Activated T-helper 9 cell treated with anti-CD3 and anti-CD28 coated beads, Interleukin-2, amount 50 U/mL, for 16 hours (primary cell): ENCODE data around the gene DHCR7.

Experiments used
- DNase-seq: peaks from one replicate; pipeline ENCODE4 v3.0.0-alpha.2; 2020; ENCODE audit warnings: low read depth

DHCR7 gene

GRCh38 chr11:71456831-71457230, 8.6 kb upstream of the DHCR7 start:
- no peak for DNase-seq

DNA sequence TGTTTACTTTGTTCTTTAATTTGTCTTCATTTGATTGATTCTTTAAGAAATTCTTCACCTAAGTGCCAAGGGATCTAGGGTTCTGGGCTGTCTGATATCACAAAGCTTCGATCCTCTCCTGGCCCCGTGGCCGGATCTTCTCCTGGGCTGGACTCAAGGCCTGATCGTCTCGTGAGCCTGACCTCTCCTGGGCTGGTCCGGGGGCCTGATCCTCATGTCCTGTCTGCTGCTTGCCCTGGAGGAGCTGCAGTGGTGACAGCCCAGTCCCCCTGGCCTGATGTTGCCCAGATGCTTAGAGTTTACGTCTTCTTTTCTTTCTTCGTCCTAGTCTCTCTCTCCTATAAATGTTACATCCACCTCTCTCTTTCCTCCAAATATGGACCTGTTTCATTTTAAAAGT, 8.1 kb upstream of the DHCR7 start:
- DNase-seq = no peak

DNA sequence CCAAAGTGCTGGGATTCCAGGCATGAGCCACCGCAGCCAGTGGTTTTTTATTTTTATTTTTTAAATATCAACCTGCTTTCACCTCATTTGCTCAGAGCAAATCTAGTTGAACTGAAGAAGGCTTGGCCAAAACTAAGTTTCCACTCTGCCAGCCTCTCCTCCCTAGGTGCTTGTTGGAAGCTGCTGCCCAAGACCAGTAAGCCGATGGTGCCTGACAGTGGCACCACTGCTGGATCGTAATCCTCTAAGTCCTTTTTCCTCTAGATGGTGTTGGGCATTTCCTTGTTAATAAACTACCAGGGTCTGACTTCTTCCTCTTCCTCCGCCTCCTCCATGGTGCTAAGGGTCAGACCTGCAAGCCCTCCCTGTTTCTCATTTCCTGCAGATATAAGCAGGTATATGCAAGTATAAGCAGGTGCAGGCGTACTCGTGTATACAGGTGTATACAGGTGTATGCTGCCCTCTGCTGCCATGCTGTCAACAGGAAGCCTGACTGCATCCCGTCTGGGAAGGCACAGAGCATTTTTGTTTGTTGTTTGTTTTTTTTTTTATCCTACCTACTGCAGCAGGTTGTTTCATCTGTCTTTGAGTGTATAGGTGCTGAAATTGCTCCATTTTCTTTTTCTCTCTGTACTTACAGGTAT, 6.4 kb upstream of the DHCR7 start:
- DNase-seq = no peak

GRCh38 chr11:71453918-71454304, 5.7 kb upstream of the DHCR7 start:
- no peak for DNase-seq

GRCh38 chr11:71453037-71453917, 5.1 kb upstream of the DHCR7 start, which contains the start of gene NADSYN1:
NADSYN1 (plus strand) TSS chr11:71453203; CDS start chr11:71453297, 94 bp downstream.
- DNase-seq = peak; percentile 93

- peak; percentile 24 for DNase-seq
Measured at GRCh38 chr11:71452199-71453036, 4.2 kb upstream of the DHCR7 start.

- DNase-seq = no peak
Measured at GRCh38 chr11:71451596-71452198, 3.5 kb upstream of the DHCR7 start.

DNA sequence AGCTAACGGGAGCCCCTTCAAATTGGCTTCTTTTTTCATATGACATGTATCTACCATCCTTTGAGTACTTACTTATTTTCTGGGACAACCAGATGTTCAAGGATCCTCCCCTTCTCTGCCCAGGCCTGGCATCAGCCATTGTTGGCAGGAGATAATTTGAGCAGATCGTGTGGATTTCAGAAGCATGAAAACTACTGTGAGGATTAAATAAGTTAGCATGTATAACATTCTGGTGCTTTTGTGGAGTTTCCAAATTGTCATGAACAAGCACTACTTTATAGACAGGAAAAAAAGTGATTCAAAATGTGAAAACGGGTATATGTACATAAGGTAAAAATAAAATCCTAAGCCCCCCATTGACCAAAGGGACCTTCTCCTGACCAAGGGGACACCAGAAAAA, 2.7 kb upstream of the DHCR7 start:
- DNase-seq = no peak

DNA sequence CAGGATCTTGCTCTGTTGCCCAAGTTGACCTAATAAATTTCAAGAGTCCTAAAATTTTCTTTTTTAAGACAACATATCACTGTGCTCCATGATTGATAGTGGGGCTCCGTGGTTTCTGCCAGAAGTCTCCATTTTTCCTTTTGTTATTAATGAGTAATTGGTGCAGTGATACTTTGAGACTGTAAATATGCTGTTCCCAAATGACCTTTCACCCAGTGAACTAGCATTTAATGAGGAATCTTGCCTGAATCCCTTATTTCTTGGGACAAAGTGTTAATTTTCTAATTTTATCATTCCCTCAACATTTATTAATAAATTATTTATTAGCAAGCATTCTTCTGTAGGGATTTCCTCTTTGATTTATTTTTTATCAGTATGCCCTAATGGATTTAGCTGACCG, 2.3 kb upstream of the DHCR7 start:
- no peak for DNase-seq

- DNase-seq = no peak
Measured at GRCh38 chr11:71449596-71449995, 1.4 kb upstream of the DHCR7 start.

- no peak for DNase-seq
Measured at GRCh38 chr11:71447791-71448256, 369 bp downstream of the DHCR7 start.

GRCh38 chr11:71446942-71447688, 1.1 kb downstream of the DHCR7 start:
- no peak for DNase-seq

DNA sequence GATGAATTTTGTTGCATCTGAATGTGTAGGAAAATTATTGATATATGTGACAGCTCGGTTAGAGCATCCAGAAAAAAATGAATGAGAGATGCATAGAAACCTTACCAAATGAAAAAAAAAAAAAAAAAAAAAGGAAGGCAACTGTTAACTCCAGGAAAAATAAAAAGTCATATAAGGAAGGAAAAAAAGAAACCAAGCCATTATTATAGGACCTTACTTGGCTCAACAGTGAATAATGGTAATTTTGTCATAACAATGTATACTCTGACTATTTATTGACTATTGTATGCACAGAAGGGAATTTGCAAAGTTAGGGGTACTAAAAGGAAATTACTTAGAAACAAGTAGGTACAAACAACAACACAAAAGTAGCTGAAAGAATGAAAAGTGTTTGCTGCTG, 2.0 kb downstream of the DHCR7 start:
- no peak for DNase-seq

GRCh38 chr11:71444811-71445210, 3.4 kb downstream of the DHCR7 start:
- DNase-seq = no peak

DNA sequence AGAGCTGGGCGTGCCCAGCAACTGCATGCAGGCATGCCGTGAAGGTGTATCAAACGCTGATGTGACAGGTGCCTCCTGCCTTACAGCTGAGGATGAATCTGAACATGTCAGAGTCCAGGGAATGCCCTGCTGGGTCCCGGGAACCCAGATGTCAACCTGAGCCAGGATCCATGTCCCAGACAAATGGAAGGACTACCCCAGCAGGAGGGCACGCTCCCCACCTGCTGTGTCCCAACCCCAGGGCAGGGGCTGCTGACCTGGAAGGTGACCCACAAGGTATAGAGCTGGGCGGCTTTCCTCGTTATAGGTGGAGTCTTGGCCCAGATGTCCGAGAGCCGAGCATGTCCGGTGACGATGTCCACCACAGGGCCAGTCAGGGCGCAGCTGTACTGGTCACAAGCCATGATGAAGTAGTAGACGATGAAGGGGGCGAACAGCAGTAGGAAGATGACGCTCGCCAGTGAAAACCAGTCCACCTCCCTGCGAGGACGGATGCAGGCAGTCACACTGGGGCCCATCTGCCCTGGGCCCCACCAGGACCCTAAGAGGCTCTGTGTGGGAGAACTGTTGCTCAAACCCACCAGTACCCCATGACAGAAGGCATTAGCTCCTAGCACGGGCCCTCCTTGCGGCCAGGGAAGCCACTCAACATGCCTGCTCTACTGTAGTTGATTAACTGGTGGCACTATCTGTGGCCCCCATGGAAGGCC, 4.3 kb downstream of the DHCR7 start:
- no peak for DNase-seq

DNA sequence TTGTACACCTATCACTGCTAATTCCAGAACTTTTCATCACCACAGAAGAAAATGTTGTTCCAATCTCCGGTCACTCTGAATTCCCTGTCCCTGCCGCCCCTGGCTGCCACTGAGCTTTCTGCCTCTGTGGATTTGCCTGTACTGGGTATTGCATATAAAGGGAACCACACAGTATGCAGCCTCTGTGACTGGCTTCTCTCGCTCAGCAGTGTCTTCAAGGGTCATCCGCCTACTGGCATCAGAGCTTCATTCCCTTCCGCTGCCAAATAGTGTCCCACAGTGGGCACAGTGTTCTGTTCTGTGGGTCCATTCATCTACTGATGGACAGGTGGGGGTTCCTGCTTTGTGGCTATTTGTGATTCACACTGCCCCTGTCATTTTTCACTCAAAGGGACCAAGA, 5.3 kb downstream of the DHCR7 start:
- DNase-seq = no peak

GRCh38 chr11:71442123-71442522, 6.1 kb downstream of the DHCR7 start:
- DNase-seq = no peak

- no peak for DNase-seq
Measured at GRCh38 chr11:71441251-71441650, 6.9 kb downstream of the DHCR7 start.

GRCh38 chr11:71440021-71440755, 8.0 kb downstream of the DHCR7 start:
- no peak for DNase-seq

DNA sequence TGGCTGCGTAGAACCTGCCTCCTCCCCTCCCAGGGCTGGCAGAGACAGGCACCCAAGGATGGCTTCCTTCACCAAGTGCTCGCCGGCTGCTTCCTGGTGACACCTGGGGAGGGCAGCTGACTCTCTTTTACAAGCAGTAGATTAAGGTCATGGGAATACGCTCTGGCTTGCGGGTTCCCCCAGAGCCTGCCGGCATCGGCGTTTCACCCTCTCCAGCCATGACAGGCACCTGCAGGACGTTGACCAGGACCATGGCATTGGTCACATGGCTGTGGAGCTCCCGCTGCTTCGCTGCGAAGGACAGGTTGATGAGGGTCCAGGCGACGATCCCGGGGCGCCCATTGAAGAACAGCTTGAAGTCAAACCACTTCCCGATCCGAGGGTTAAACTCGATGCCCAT, 9.5 kb downstream of the DHCR7 start:
- no peak for DNase-seq
